GM13976 (cell line): Measurements from ENCODE around the gene ADRB1.

ENCODE experiments used
- DNase-seq: peaks from one replicate; pipeline ENCODE4 v3.0.0; 2012; ENCODE audit warnings: low spot score
- CTCF ChIP-seq: IDR thresholded peaks from 2 replicates; pipeline ENCODE4 v1.5.1; 2012; ENCODE audit warnings: borderline replicate concordance, mild to moderate bottlenecking; ENCODE audit not compliant: insufficient read depth; ENCODE audit errors: extremely low read depth, missing control alignments, control extremely low read depth
- in situ Hi-C: fragments of 300-500 bp; cut with MboI; formaldehyde crosslinking; loops from one replicate; pipeline ENCODE4 v1.12.0; 2022; ENCODE audit warnings: low sequenced_read_pairs, mixed read lengths, inconsistent platforms; ENCODE audit not compliant: unreplicated experiment

The ADRB1 gene

GRCh38 chr10:114061789-114062188 is 18.1 kb downstream of the ADRB1 start:
- no peak for TF ChIP-seq CTCF
- DNase-seq = no peak
- in situ Hi-C loops = no loop called here

- in situ Hi-C loops = no loop called here
- TF ChIP-seq CTCF = no peak
- DNase-seq = no peak
Observed at GRCh38 chr10:114064151-114065048, 20.7 kb downstream of the ADRB1 start.

GRCh38 chr10:114065049-114065435 is 21.4 kb downstream of the ADRB1 start:
- in situ Hi-C loops = no loop called here
- TF ChIP-seq CTCF = no peak
- DNase-seq = no peak

- no peak for DNase-seq
- in situ Hi-C loops = no loop called here
- no peak for TF ChIP-seq CTCF
Observed at GRCh38 chr10:114068054-114068707, 24.5 kb downstream of the ADRB1 start.

GRCh38 chr10:114070710-114071109 is 27.0 kb downstream of the ADRB1 start:
- no peak for DNase-seq
- in situ Hi-C loops = no loop called here
- no peak for TF ChIP-seq CTCF

- in situ Hi-C loops = no loop called here
- no peak for DNase-seq
- TF ChIP-seq CTCF = no peak
Observed at GRCh38 chr10:114071178-114071577, 27.5 kb downstream of the ADRB1 start.
